Peyer's patch (tissue), 4 donors: ENCODE results near the gene SLC39A8. TPM values are rescaled to one million over a fixed set of nuclear protein-coding genes. Genes with fewer than 3 reads are reported as not detected.

Experiments used
- DNase-seq, 3 donors: peaks; one replicate each; pipeline ENCODE4 v3.0.0-alpha.2; 2017 to 2019
- H3K27ac ChIP-seq, 4 donors: fragments of 200-600 bp; sonication (generic); one replicate each; pipeline ENCODE4 v1.5.1; 2016 to 2019
- H3K27me3 ChIP-seq, 2 donors: fragments of 200-600 bp; sonication (generic); one replicate each; pipeline ENCODE4 v1.5.1; 2019
- H3K36me3 ChIP-seq, 3 donors: fragments of 200-600 bp; sonication (generic); one replicate each; pipeline ENCODE4 v1.5.1; 2016 to 2019
- H3K4me1 ChIP-seq, 4 donors: fragments of 200-600 bp; sonication (generic); one replicate each; pipeline ENCODE4 v1.5.1; 2016 to 2019
- H3K4me3 ChIP-seq, 4 donors: fragments of 200-600 bp; sonication (generic); 1 replicate in 3 of 4; 2 replicates in 1 of 4; pipeline ENCODE4 v1.5.1; 2016 to 2019; ENCODE audit warnings: mild to moderate bottlenecking in 1 of 4
- H3K9me3 ChIP-seq, 4 donors: fragments of 200-600 bp; sonication (generic); one replicate each; pipeline ENCODE4 v1.5.1; 2016 to 2019; ENCODE audit warnings: mild to moderate bottlenecking in 1 of 4
- POLR2A ChIP-seq, 2 donors: fragments of 450-650 bp; IDR thresholded peaks; one replicate each; pipeline ENCODE4 v1.5.1; 2017; ENCODE audit warnings: antibody characterized with exemption in 2 of 2, mild to moderate bottlenecking in 2 of 2, moderate library complexity in 2 of 2
- total RNA-seq, 4 donors: library from RNA; depleted of rRNA; stranded (reverse); fragments of >200 nt; gene quantifications; one replicate each; pipeline ENCODE4 v1.1.0, GENCODE V29; 2016
- TF ChIP-seq, protein P1 (sequence below), 6 experiments: fragments of 450-650 bp in 4 of 6; fragments of 200-600 bp in 2 of 6; sonication (generic) in 1 of 6; IDR thresholded peaks; one replicate each; pipeline ENCODE4 v1.5.1; 2017 to 2019; ENCODE audit warnings: antibody characterized with exemption in 6 of 6, mild to moderate bottlenecking in 3 of 6, moderate library complexity in 1 of 6

Gene SLC39A8
- total RNA-seq, 4 donors from 2014 or later: 9.1 to 12.1 (median 9.5) TPM

DNA sequence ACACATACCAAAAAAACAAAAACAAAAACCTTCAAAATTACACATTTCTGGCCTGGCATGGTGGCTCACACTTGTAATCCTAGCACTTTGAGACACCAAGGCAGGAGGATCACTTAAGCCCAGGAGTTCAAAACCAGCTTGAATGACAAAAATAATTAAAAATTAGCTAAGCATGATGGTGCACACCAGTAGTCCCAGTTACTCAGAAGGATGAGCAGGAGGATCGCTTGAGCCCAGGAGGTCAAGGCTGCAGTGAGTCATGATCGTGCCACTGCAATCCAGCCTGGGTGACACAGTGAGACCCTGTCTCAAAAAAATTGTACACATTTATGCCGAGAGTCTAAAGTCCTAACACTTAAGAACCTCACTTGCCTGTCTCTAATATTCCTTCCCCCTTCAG is 18.3 kb downstream of the SLC39A8 start:
- Histone ChIP-seq H3K9me3 (no peaks in the 10 kb centered on the region), H3K27me3 (no peaks in the 10 kb centered on the region), H3K36me3 (no peaks in the 10 kb centered on the region), H3K4me1 (no peaks in the 10 kb centered on the region), H3K4me3 (no peak overlapping the region), H3K27ac (no peak overlapping the region)
- no peak for DNase-seq
- TF ChIP-seq, protein P1, sequence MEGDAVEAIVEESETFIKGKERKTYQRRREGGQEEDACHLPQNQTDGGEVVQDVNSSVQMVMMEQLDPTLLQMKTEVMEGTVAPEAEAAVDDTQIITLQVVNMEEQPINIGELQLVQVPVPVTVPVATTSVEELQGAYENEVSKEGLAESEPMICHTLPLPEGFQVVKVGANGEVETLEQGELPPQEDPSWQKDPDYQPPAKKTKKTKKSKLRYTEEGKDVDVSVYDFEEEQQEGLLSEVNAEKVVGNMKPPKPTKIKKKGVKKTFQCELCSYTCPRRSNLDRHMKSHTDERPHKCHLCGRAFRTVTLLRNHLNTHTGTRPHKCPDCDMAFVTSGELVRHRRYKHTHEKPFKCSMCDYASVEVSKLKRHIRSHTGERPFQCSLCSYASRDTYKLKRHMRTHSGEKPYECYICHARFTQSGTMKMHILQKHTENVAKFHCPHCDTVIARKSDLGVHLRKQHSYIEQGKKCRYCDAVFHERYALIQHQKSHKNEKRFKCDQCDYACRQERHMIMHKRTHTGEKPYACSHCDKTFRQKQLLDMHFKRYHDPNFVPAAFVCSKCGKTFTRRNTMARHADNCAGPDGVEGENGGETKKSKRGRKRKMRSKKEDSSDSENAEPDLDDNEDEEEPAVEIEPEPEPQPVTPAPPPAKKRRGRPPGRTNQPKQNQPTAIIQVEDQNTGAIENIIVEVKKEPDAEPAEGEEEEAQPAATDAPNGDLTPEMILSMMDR (IDR thresholded peaks at IDR 0.05): no peak
- TF ChIP-seq POLR2A (IDR thresholded peaks at IDR 0.05): no peak

DNA sequence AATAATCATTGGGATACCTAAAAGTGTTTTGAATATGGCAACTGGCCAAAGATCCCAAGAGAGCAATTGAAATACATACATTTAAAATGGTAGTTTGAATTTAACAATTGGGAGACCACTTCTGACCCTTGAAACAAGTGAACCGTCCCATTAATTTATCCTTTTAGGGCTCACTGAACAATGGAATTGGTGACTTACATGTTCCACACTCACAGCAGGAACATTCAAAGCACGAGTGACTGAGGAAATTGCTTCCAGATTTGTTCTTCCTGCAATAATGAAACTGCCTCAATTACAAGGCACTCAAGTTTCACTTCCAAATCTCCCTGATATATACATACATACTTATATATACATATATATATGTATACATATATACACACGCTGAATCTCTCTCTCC is 20.6 kb downstream of the SLC39A8 start:
- Histone ChIP-seq H3K4me3 (no peak overlapping the region), H3K27me3 (no peaks in the 10 kb centered on the region), H3K4me1 (no peaks in the 10 kb centered on the region), H3K36me3 (no peaks in the 10 kb centered on the region), H3K9me3 (no peaks in the 10 kb centered on the region), H3K27ac (no peak overlapping the region)
- TF ChIP-seq, protein P1 (IDR thresholded peaks at IDR 0.05): no peak
- TF ChIP-seq POLR2A (IDR thresholded peaks at IDR 0.05): no peak
- DNase-seq: no peak

DNA sequence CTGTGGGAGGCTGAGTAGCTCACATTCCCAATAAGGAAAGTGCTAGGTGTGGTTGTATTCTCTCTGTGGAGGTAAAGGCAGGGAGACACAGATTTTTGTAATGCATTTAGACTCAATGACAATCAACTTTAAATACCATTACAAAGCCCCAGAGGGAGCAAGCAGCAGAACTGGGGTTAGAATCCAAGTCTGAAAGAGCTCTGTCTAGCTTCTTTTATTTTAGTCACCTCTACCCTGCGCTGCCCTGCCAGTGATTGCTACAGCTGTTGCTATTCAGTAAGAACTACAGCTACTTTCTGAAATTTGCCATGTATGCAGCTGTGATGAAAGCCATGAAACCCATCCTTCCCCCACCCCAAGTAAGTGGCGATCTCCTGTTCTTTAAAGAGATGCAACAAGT is 22.5 kb downstream of the SLC39A8 start:
- H3K4me1 ChIP-seq: no peaks in the 10 kb centered on the region
- H3K27me3 ChIP-seq: no peaks in the 10 kb centered on the region
- H3K4me3 ChIP-seq: no peak overlapping the region
- no peaks in the 10 kb centered on the region for H3K9me3 ChIP-seq
- no peak for TF ChIP-seq POLR2A (IDR thresholded peaks at IDR 0.05)
- TF ChIP-seq, protein P1 (IDR thresholded peaks at IDR 0.05): no peak
- no peak for DNase-seq
- H3K27ac ChIP-seq: no peak overlapping the region
- no peaks in the 10 kb centered on the region for H3K36me3 ChIP-seq

DNA sequence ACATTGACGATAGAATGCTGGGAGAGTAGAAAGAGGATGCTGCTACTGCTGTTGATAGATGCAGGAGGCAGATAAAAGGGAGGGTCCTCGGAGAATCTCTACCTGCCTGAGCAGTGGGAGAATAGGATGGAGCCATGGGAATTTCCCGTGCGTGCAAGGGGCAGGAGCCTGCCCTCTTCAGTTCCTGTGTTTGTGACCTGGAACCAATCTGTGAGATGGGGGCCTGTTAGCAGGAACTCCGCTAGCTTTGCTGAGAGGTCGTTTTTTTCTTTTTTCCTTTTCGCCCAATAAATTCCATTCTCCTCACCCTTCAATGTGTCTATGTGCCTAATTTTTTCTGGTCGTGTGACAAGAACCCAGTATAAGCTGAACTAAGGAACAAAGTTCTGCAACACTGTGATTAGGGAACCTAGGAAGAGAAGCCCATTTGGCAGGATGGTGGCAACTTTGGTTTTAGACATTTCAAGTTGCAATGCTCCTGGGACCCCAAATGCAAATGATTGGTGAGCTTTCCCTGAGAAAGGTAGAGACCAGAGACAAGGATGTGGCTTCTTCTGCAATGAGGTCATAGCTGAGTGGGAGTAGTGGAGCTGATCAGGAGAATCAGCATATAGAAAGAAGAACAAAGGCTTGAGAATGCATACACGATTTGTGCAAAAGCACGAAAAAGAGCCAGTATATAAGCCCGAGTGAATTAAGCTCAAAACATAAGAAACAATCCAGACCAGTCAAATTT is 23.9 kb downstream of the SLC39A8 start:
- Histone ChIP-seq H3K9me3 (no peaks in the 10 kb centered on the region), H3K4me3 (no peak overlapping the region), H3K27ac (no peak overlapping the region), H3K4me1 (no peaks in the 10 kb centered on the region), H3K27me3 (no peaks in the 10 kb centered on the region), H3K36me3 (no peaks in the 10 kb centered on the region)
- TF ChIP-seq, protein P1 (IDR thresholded peaks at IDR 0.05): no peak
- TF ChIP-seq POLR2A (IDR thresholded peaks at IDR 0.05): no peak
- no peak for DNase-seq

DNA sequence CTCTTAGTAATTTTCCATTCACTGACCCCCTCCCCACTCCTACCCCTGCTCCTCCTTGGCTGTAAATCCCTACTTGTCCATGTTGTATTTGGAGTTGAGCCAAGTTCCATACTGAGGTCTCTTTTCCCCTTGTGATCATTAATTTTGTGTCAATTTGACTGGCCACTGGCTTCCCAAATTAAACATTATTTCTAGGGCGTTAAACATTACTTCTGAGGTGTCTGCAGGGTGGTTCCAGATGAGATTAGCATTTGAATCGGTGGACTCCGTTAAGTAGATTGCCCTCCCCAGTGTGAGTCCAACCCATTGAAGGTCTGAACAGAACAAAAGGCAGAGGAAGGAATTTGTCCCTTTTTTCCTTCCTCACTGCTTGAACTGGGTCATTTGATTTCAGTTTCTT is 25.7 kb downstream of the SLC39A8 start:
- no peak overlapping the region for H3K27ac ChIP-seq
- no peak for DNase-seq
- no peak overlapping the region for H3K4me3 ChIP-seq
- TF ChIP-seq, protein P1 (IDR thresholded peaks at IDR 0.05): no peak
- TF ChIP-seq POLR2A (IDR thresholded peaks at IDR 0.05): no peak
- no peaks in the 10 kb centered on the region for H3K36me3 ChIP-seq
- no peaks in the 10 kb centered on the region for H3K9me3 ChIP-seq
- no peaks in the 10 kb centered on the region for H3K27me3 ChIP-seq
- no peaks in the 10 kb centered on the region for H3K4me1 ChIP-seq
